Lower leg skin (tissue), 4 donors: ENCODE measurements around the gene RANBP3L. TPM values are rescaled to one million over a fixed set of nuclear protein-coding genes. Genes with fewer than 3 reads are reported as not detected.
"Not testable (repeated sequence)": the region's sequence is repeated elsewhere in the genome, so short reads cannot be mapped to it uniquely, and the experiment has no call there.

Source experiments
- DNase-seq, 2 donors: peaks; one replicate each; pipeline ENCODE4 v3.0.0-alpha.2; 2019; ENCODE audit warnings: low spot score in 2 of 2
- H3K4me3 ChIP-seq: fragments of 200-600 bp; sonication (generic); 2 replicates; pipeline ENCODE4 v1.5.1; 2017; ENCODE audit warnings: mild to moderate bottlenecking, low read depth; ENCODE audit not compliant: poor library complexity, severe bottlenecking
- CTCF ChIP-seq, 3 donors: fragments of 450-650 bp; IDR thresholded peaks; one replicate each; pipeline ENCODE4 v1.5.1; 2016; ENCODE audit warnings: antibody characterized with exemption in 3 of 3, mild to moderate bottlenecking in 3 of 3, moderate library complexity in 2 of 3
- POLR2A ChIP-seq, 2 donors: fragments of 450-650 bp; IDR thresholded peaks; one replicate each; pipeline ENCODE4 v1.6.1; 2016 to 2017; ENCODE audit warnings: antibody characterized with exemption in 2 of 2, mild to moderate bottlenecking in 1 of 2, moderate library complexity in 1 of 2
- WGBS, 2 donors: methylation state at CpG; one replicate each; pipeline ENCODE4 v1.1.5; 2018; 5-methylcytosine and 5-hydroxymethylcytosine counted together
- intact Hi-C: fragments of 100-400 bp; cut with DNase I; formaldehyde crosslinking; loops from one replicate; pipeline ENCODE4 v1.15.0; 2023; ENCODE audit warnings: low total_unique reads
- total RNA-seq, 4 donors: library from RNA; depleted of rRNA; stranded (reverse); fragments of >200 nt; gene quantifications; one replicate each; pipeline ENCODE4 v1.1.0, GENCODE V29; 2016

RANBP3L gene
- total RNA-seq, 4 donors from 2014 or later: 0.25 to 2.0 (median 1.5) TPM

- DNase-seq: no peak
- no peak overlapping the region for H3K4me3 ChIP-seq
- TF ChIP-seq POLR2A (IDR thresholded peaks at IDR 0.05) (no peak), CTCF (IDR thresholded peaks at IDR 0.05) (no peak)
- intact Hi-C loops: no loop called here
- 66% methylated on average over 3 of the region's 3 CpGs for WGBS, 2 donors
These were observed 99.2 kb downstream of the RANBP3L start for GRCh38 chr5:36202521-36202961.

- no peak for TF ChIP-seq POLR2A (IDR thresholded peaks at IDR 0.05)
- no peak for TF ChIP-seq CTCF (IDR thresholded peaks at IDR 0.05)
- H3K4me3 ChIP-seq: no peak overlapping the region
- WGBS, 2 donors: 84 to 85% methylated on average over 4 of the region's 4 CpGs
- intact Hi-C loops: no loop called here
- no peak for DNase-seq
These were observed 101.2 kb downstream of the RANBP3L start for GRCh38 chr5:36200513-36200912.

- TF ChIP-seq CTCF (IDR thresholded peaks at IDR 0.05) (no peak), POLR2A (IDR thresholded peaks at IDR 0.05) (no peak)
- WGBS, 2 donors: 91 to 97% methylated on average over 2 of the region's 2 CpGs
- no peak overlapping the region for H3K4me3 ChIP-seq
- no peak for DNase-seq
- intact Hi-C loops: no loop called here
These were observed 102.1 kb downstream of the RANBP3L start for GRCh38 chr5:36199620-36200019.

- H3K4me3 ChIP-seq, DNase-seq, intact Hi-C loops: not testable (repeated sequence)
- WGBS, 2 donors: 90 to 91% methylated on average over 3 of the region's 3 CpGs
These were observed 102.9 kb downstream of the RANBP3L start for GRCh38 chr5:36198783-36199182.

Other genes starting within 250 kb of the RANBP3L start
- gene UGT3A2, start 235.0 kb downstream of the RANBP3L start, total RNA-seq: 10 to 100 TPM in 1 of 4 donors, 1 to 10 TPM in 3; 3.1 to 38.2 (median 7.7) TPM
- gene LMBRD2, start 150.0 kb downstream of the RANBP3L start, total RNA-seq: 10 to 100 TPM in 3 of 4 donors, 1 to 10 TPM in 1; 8.1 to 22.4 (median 11.3) TPM
- 10 to 100 TPM in 1 of 4 donors, 1 to 10 TPM in 3; 6.9 to 12.8 (median 8.6) TPM for gene SKP2, start 149.8 kb downstream of the RANBP3L start, total RNA-seq
- gene NADK2, start 60.0 kb downstream of the RANBP3L start, total RNA-seq: 10 to 100 TPM; 10.0 to 18.4 (median 14.8) TPM